ENCODE data around the gene MSN.

Gene MSN

GRCh38 chrX:65673857-65674203 lies 6.4 kb downstream of the MSN start:
- no peak for DNase-seq (ENCODE audit: low spot score)

DNA sequence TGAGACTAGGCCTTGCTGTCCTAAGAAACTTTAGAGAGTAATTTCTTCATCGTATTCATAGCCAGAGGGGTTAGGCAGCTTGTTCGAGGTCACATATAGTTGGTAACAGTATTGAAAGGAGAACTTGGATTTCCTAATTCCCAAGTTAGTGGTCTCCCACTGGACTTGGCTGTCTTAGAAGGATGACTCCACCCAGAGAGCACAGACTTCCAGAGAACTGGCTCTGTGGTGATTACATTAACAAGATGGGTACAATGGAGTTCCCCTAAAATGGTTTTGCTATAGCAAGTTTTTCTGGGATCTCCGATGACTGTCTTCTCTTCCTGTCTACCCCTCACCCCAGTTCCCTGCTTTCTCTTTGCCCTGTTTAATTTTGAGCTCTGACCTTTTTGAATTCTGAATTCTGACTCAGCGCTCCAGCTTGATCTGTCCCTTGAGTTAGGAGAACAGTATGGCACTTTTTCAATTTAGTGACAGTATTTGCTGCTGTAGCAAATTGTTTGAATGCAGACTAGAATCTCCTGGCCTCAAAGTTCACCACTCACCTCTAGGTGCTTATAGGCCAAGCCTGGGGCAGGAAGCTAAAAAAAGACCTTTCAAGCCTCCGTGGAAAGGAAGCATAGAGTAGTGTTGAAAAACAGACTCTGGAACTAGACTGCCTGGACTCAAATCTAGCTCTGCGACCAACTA lies 6.9 kb downstream of the MSN start:
- DNase-seq (ENCODE audit: low spot score), result no peak

DNA sequence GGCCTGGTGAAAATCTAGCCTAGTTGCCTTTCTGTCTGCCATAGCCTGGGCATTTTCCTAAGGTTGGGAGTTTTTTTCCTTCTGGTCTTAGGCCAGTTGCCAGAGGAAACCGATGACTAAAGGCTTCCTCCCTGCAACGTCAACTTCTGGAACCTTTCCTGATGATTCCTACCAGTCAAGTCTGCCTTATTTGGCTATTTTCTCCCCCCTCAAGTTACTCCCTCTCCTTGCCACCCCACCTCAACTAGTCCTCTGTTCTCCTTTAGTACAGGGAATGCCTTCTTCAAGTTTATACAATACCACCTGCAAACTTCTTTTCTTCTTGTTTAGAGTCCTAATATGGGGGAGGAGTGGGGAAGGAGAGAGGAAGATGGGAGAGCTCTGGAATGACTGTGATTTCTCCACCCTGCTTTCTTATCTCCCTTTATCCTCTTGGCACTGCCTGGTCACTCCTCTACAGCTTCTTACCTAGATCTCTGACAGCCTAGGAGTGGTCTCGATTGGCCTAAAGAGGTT lies 10.6 kb downstream of the MSN start:
- DNase-seq (ENCODE audit: low spot score), result no peak

DNA sequence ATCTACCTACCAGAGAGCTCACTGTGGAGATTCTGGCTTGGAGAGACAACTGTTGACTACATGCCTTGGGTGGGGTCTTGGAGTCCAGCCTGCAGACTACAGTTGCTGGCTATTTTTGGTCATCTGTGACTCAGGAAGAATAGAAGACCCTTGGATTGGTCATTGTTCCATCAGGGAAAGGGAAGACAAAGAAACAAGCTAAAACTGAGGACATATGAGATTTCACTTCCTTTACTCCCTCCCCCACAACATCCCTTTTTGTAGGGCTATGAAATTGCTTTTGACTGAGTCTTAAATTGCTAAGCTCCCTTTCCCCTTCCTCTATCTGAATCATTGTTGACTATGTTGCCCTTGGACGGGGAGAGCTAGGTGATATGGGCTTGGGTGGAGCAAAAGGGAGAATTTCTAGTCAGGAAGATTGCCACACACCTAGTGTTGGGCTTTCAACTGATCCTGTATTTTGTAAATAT lies 11.7 kb downstream of the MSN start:
- no peak for DNase-seq (ENCODE audit: low spot score)

DNA sequence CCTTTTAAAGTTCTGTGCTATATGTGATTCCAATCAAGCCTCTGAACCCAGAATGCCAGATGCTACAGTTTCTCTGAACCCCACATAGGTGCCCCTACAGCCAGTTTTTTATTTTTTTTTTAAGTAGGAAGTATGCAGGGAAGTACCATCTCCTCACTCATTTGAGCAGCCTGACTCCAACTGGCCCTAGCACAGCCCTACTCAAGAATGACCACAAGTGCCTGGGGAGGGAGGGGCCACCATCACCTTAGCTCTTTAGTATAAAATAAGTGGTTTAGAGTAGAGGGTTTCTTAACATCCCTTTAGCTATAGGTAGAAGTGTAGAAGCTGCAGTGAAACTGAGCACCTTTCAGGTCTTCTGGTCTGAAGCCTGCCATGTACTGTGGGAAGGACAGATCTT lies 14.4 kb downstream of the MSN start:
- DNase-seq (ENCODE audit: low spot score), result no peak

DNA sequence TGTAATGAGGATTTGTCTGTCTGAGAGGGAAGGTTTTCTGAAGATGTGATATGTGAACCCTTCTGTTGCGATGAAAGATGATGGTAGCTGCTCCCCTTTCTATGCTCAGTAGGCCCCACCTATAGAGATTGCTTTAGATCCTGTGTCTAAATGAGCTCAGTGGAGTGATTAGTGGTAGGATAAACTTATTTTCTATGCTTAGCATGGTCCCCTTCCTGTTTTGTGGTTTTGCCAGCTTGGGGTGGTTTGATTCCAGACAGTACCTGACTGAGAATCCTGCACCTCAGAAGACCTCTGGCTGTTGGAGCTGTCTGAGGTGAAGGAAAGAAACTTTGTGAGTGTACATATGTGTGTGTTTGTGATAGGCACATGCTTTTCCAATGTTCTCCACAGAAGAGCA lies 17.7 kb downstream of the MSN start:
- DNase-seq (ENCODE audit: low spot score), result no peak

- no peak for DNase-seq (ENCODE audit: low spot score)
These were observed 18.8 kb downstream of the MSN start for GRCh38 chrX:65686236-65686635.

DNA sequence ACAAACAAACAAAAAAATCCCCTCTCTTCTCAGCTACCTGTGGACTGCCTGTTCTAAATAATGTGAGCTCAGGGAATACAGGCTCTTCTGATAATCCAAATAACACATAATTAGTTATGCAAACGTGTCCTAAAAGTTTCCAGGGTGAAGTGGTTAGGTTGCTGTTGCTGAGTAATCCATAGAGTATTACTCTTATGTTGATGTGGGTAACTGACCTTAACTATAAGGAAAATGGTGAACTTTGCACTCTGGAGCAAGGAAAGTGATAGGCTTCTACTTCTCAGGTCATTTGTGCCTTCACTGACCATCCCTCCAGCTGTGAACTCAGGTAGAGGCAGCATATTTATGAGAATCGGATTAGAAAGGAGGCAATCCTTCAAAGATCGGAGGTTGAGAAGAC lies 19.9 kb downstream of the MSN start:
- DNase-seq (ENCODE audit: low spot score), result no peak

- no peak for DNase-seq (ENCODE audit: low spot score)
These were observed 21.0 kb downstream of the MSN start for GRCh38 chrX:65688403-65688871.

DNA sequence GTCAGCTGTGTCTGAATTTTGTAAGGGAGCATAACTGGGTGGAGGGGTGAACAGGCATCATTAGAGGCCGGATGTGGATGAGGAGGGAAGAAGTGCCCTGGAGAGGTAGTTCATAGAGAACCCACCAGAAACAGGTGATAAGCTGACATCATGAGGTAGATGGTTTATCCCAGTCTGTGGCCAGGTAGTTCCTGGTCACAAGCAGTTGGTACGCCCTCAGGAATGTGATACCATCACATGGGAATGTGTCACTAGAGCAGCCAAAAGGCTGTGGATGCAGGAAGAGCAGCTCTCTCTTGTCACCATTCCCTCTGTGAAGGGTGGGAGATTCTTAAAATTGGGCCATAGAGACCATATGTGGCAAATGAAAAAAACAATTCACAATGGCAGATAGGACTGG lies 21.9 kb downstream of the MSN start:
- no peak for DNase-seq (ENCODE audit: low spot score)

GRCh38 chrX:65690057-65690855 lies 22.8 kb downstream of the MSN start:
- DNase-seq (ENCODE audit: low spot score), result no peak

GRCh38 chrX:65695849-65696449 lies 28.5 kb downstream of the MSN start:
- DNase-seq (ENCODE audit: low spot score), result no peak

DNA sequence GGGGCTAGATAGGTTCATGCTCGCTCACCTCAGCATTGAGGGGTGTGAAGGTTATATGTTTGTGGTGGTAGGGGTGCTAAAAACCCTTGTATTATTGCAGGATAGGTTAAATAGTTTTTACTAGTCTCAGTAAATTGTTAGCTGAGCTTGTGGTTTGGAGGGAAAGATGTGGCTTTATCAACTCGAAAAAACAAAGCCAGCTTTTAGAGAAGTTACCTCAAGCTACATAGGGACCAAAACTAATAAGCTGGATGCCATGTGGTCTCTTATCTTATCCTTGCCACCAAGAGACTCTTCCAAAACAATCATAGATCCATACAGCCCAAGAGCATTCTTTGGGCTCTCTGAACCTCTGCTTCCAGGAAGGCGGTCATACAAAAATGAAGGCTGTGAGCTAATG lies 29.2 kb downstream of the MSN start:
- DNase-seq (ENCODE audit: low spot score), result no peak

- DNase-seq (ENCODE audit: low spot score), result no peak
These were observed 29.8 kb downstream of the MSN start for GRCh38 chrX:65697211-65697641.

- DNase-seq (ENCODE audit: low spot score), result no peak
These were observed 30.7 kb downstream of the MSN start for GRCh38 chrX:65697915-65698796.

GRCh38 chrX:65702956-65703355 lies 35.5 kb downstream of the MSN start:
- no peak for DNase-seq (ENCODE audit: low spot score)

- DNase-seq (ENCODE audit: low spot score), result no peak
These were observed 38.0 kb downstream of the MSN start for GRCh38 chrX:65705439-65705838.

- no peak for DNase-seq (ENCODE audit: low spot score)
These were observed 38.8 kb downstream of the MSN start for GRCh38 chrX:65706041-65706828.

DNA sequence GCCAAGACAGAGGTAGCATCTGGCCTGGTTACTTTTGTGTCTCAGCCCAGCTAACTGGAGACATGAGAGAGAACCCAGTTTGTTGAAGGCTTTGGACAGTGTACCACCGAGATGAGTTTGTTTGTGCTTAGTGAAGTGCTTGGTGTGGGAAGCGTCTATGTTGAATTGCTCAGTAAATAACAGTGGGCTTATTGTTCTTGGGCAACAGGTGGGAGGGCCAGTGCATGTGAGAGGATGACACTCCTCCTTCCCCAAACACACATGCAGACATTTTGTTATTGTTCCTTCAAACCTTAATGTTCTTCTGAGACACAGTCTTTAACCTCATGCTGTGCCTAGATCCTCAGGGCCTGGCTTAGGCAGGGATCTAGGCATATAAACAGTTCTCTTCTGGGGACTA lies 39.7 kb downstream of the MSN start:
- no peak for DNase-seq (ENCODE audit: low spot score)

DNA sequence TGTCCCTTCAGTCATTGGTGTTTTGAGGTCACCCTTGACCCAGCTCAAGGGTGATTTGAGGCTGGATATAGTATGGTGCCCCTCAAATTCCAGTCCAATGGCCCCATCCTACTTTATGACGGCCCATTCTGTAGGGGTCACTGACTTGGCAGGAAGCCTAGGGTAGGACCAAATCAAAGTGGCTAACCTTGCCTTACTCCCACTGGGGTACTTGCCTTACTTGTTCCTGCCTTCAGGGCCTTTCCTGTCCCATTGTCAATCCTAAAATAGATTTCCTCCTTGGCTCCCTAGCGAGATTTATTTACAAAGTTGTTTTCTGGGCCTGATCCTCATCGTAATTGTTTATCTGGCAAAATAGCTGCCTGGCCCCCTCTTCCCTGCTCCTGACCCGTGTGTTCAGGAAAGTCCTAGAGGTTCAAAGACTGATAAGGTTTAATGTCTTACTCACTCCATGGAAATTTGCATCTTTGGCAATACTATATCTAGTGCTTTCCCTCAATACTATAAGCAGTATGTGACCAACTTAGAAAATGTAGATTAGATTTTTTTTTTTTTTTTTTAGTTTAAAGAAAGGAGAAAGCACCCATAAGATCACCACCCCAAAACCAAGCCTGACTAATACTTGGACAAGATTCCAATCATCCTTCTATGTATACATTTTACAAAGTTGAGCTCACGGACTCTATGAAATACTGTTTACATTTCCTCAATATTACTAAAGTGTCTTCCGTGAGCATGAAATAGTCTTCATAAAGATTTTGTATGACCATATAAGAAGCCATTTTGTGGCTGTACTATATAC lies 44.8 kb downstream of the MSN start:
- no peak for DNase-seq (ENCODE audit: low spot score)

Measured in D341Med (cell line).